Activated CD8-positive, alpha-beta T cell treated with anti-CD3 and anti-CD28 coated beads, Interleukin-2, amount 10 ng/mL, durations not matched to agents 7 days and 5 days (primary cell): ENCODE measurements around the gene GNAT3. TPM values are rescaled to one million over a fixed set of nuclear protein-coding genes. Genes with fewer than 3 reads are reported as not detected.

ENCODE experiments used
- ATAC-seq: fragments of 150-1000 bp; cut with Tn5 transposase; one replicate; pipeline ENCODE4 v1.10.0; 2021; ENCODE audit warnings: moderate library complexity
- CTCF ChIA-PET: fragments of 350-600 bp; sonication (Branson Sonifier 250); formaldehyde crosslinking; loops from one replicate; lab custom pipeline; 2021; ENCODE audit warnings: antibody characterized with exemption; lab: Charles Lee
- POLR2A ChIA-PET: fragments of 350-600 bp; sonication (Branson Sonifier 250); formaldehyde crosslinking; loops from one replicate; lab custom pipeline; 2021; ENCODE audit warnings: antibody characterized with exemption; lab: Charles Lee
- DNase-seq: peaks from one replicate; pipeline ENCODE4 v3.0.0-alpha.2; 2020
- H3K27ac Mint-ChIP-seq: one replicate; pipeline ENCODE4 v1.8.0; 2021; ENCODE audit warnings: mild to moderate bottlenecking, mixed read lengths
- H3K27me3 Mint-ChIP-seq: one replicate; pipeline ENCODE4 v1.8.0; 2021; ENCODE audit warnings: low read depth, mixed read lengths
- H3K36me3 Mint-ChIP-seq: one replicate; pipeline ENCODE4 v1.8.0; 2021; ENCODE audit warnings: low read depth, mixed read lengths
- H3K4me1 Mint-ChIP-seq: one replicate; pipeline ENCODE4 v1.8.0; 2021; ENCODE audit warnings: low read depth, mixed read lengths
- H3K4me3 Mint-ChIP-seq: one replicate; pipeline ENCODE4 v1.8.0; 2021; ENCODE audit warnings: mild to moderate bottlenecking, mixed read lengths
- H3K9me3 Mint-ChIP-seq: one replicate; pipeline ENCODE4 v1.8.0; 2022; ENCODE audit warnings: mixed read lengths; ENCODE audit not compliant: insufficient read depth
- total RNA-seq, 2 experiments: library from RNA; stranded (reverse); gene quantifications; one replicate each; pipeline ENCODE4 v1.2.3, GENCODE V29; 2021

Gene GNAT3
- total RNA-seq, 2 experiments from 2014 or later = not detected

DNA sequence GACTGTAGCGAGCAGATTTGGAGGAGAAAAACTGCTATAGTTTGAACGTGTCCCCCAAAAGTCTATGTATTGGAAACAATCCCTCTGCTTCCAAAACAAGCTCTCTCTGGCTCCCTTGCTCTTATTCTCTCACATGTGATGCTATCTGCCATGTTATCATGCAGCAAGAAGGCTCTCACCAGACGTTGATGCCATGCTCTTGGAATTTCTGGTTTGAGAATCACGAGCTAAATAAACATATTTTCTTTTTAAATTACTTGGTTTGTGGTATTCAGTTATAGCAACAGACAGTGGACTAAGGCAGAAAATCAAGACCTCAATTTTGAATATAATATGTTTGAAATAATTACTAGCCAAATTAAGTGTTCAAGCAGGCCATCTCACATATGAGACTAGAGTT, 17.5 kb upstream of the GNAT3 start:
- Mint-ChIP-seq H3K36me3 (no peaks in the 10 kb centered on the region), H3K27ac (no peak overlapping the region), H3K4me3 (no peak overlapping the region), H3K27me3 (no peaks in the 10 kb centered on the region), H3K9me3 (no peaks in the 10 kb centered on the region), H3K4me1 (no peaks in the 10 kb centered on the region)
- ATAC-seq (no peak), DNase-seq (no peak)
- ChIA-PET CTCF (no interaction called here), POLR2A (no interaction called here)

DNA sequence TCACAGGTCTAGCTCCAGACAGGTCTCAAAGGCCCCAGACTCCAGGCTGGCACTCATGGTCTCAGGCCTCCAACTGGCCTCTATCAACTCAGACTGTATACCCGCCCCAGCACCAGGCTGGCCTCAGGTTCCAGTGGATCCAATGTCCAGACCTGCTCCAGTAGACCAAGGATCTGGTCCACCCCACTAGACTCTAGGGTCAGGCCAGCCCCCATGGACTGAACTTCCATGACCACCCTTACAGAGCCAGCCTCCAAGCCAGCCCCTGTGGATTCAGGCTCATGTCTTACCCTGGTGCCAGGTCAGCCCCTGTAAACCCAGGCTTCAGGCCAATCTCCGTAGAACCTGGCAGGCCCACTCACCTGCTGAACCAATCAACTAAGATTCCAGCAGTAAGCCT, 16.8 kb upstream of the GNAT3 start:
- no peaks in the 10 kb centered on the region for H3K4me1 Mint-ChIP-seq
- no peaks in the 10 kb centered on the region for H3K9me3 Mint-ChIP-seq
- no peak for DNase-seq
- POLR2A ChIA-PET = no interaction called here
- H3K27ac Mint-ChIP-seq = no peak overlapping the region
- CTCF ChIA-PET = no interaction called here
- no peaks in the 10 kb centered on the region for H3K27me3 Mint-ChIP-seq
- no peak overlapping the region for H3K4me3 Mint-ChIP-seq
- no peak for ATAC-seq
- no peaks in the 10 kb centered on the region for H3K36me3 Mint-ChIP-seq

DNA sequence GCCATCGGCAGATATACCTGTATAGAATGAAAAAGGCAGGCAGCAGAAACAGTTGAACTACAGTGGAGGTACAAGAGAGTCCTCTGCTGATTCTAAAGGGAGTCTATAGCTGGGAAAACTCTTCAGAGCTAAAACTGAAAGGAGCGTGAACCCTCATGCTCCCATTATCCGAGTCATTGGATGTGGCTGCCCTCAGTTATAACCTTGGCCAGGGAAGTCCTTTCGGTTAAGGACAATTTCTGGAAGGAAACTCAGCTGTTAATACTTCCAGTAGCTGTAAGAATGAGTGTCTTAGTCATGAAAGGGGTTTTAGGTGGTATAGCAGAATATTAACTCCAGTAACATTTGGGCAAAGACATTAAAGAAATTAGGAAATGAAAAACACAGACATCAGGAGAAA, 14.6 kb upstream of the GNAT3 start:
- ChIA-PET CTCF (no interaction called here), POLR2A (no interaction called here)
- Mint-ChIP-seq H3K27me3 (no peaks in the 10 kb centered on the region), H3K36me3 (no peaks in the 10 kb centered on the region), H3K9me3 (no peaks in the 10 kb centered on the region), H3K4me3 (no peak overlapping the region), H3K27ac (no peak overlapping the region), H3K4me1 (no peaks in the 10 kb centered on the region)
- DNase-seq (no peak), ATAC-seq (no peak)

DNA sequence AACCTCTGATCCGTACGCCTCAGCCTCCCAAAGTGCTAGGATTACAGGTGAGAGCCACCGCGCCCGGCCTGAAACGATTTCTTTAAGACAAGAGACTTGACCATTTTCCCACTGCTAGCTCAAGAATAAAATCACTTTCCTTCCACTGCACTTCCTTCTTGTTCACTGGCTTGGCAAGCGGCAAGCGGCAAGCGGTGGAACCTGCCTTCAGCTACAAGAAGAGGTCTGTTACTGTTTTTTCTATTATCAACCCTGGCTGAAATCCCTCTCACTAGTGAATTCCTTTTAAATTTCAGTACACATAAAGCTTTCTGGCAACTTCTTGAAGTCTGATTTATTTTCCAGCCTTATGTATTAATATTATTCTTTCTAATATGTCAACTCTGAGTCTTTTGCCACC, 12.8 kb upstream of the GNAT3 start:
- POLR2A ChIA-PET = no interaction called here
- H3K4me1 Mint-ChIP-seq = no peaks in the 10 kb centered on the region
- no peak overlapping the region for H3K27ac Mint-ChIP-seq
- no peaks in the 10 kb centered on the region for H3K9me3 Mint-ChIP-seq
- no peak for ATAC-seq
- CTCF ChIA-PET = no interaction called here
- no peaks in the 10 kb centered on the region for H3K27me3 Mint-ChIP-seq
- no peaks in the 10 kb centered on the region for H3K36me3 Mint-ChIP-seq
- no peak overlapping the region for H3K4me3 Mint-ChIP-seq
- DNase-seq = no peak

DNA sequence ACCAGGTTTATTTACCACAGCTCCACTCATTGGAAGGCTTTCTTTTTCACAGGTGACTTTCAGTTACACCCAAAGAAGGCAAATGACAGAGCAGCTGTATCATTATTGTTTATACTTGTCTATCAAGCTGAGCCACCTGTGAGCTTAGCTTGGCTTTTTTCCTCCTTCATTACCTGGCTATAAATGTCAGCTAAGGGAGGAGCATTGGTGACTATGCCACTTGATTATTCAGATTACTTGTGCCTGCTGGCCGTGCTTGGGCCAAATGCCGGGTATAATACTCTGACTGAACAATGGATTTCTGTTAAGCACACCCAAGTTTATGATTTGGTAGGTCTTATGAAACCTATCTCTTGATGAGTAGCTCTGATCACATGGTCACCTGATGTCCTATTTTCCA, 9.9 kb upstream of the GNAT3 start:
- Mint-ChIP-seq H3K9me3 (no peaks in the 10 kb centered on the region), H3K4me3 (no peak overlapping the region), H3K4me1 (no peaks in the 10 kb centered on the region), H3K27ac (no peak overlapping the region), H3K27me3 (no peaks in the 10 kb centered on the region), H3K36me3 (no peaks in the 10 kb centered on the region)
- DNase-seq (no peak), ATAC-seq (no peak)
- CTCF ChIA-PET = no interaction called here
- POLR2A ChIA-PET = no interaction called here

DNA sequence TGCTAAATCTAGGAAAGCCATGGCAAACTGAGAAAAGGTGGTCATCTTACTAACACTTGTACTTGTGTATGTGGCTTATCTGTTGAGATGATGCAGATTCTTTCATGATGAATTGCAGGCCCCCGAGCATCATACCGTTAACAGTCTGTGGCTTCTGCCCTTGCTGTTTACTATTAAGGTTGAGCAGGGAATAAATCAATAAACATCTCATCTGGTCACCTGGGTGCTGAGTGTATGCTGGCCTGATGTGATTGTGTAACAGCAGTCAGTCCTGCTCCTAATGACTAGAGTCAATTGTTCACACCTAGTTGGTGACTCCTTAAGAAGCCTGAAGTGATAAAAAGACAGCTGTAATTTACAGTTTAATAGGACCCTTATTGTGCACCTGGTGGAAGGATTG, 8.3 kb upstream of the GNAT3 start:
- no peak for DNase-seq
- POLR2A ChIA-PET = no interaction called here
- CTCF ChIA-PET = no interaction called here
- Mint-ChIP-seq H3K36me3 (no peaks in the 10 kb centered on the region), H3K27me3 (no peaks in the 10 kb centered on the region), H3K27ac (no peak overlapping the region), H3K4me3 (no peak overlapping the region), H3K9me3 (no peaks in the 10 kb centered on the region), H3K4me1 (no peaks in the 10 kb centered on the region)
- ATAC-seq = no peak

DNA sequence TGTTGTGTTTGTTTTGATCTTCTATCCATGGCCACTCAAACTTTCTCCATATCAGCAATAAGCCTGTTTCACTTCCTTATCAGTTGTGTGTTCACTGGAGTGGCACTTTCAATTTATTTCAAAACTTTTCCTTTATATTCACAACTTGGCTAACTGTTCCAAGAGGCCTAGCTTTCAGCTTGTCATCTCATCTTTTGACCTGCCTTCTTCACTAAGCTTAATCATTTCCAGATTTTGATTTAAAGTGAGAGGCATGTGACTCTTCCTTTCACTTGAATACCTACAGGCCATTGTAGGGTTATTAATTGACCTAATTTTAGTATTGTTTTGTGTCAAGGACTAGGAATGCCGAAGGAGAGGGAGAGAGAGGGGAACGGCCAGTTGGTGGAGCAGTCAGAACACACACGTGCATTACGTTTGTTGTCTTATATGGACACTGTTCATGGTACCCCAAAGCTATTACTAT, 5.5 kb upstream of the GNAT3 start:
- H3K27me3 Mint-ChIP-seq = no peaks in the 10 kb centered on the region
- no peaks in the 10 kb centered on the region for H3K9me3 Mint-ChIP-seq
- H3K4me3 Mint-ChIP-seq = no peak overlapping the region
- DNase-seq (no peak), ATAC-seq (no peak)
- H3K4me1 Mint-ChIP-seq = no peaks in the 10 kb centered on the region
- ChIA-PET POLR2A (no interaction called here), CTCF (no interaction called here)
- no peak overlapping the region for H3K27ac Mint-ChIP-seq
- no peaks in the 10 kb centered on the region for H3K36me3 Mint-ChIP-seq

DNA sequence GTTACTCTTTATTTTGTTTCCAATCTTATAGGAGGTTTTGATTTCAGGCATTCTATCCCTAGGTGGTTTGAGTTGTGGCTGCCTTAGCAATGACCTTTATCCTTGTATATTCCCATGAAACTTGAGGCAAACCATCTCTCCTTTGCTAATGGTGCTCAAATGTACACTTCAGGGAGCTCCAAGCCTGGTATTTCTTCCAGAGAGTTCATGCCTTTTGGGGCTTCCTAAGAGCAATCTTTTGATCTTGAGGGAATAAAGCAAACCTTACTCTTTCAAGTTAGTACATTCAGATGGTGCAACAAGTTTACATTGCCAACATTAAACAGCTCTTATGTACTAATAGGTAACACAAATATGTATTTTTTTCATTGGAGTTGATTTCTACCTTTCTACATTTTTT, 3.4 kb upstream of the GNAT3 start:
- Mint-ChIP-seq H3K4me1 (no peaks in the 10 kb centered on the region), H3K9me3 (no peaks in the 10 kb centered on the region), H3K27ac (no peak overlapping the region), H3K4me3 (no peak overlapping the region), H3K27me3 (no peaks in the 10 kb centered on the region), H3K36me3 (no peaks in the 10 kb centered on the region)
- POLR2A ChIA-PET = no interaction called here
- CTCF ChIA-PET = interaction anchor here (0.6 kb wide), 1 partner anchor 143 kb away, joined by 3 read pairs; no protein-coding TSS in a partner anchor
- DNase-seq (no peak), ATAC-seq (no peak)

DNA sequence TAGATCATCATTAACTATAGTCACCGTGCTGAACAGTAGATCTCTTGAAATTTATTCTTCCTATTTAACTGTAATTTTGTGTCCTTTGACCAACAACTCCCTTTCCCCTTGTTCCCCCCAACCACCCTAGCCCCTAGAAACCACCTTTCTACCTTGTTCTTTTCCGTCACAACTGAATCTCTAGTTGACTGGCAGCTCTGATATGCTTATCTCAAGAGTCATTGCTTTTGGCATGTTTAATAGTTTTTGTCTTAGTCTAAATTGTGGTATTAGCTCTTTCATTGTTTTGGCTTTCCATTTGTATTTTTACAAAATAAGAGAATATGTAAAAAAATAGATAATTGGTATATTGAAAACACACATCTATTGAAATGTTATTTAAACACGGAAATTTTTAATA, 1.8 kb downstream of the GNAT3 start:
- CTCF ChIA-PET = no interaction called here
- ATAC-seq (no peak), DNase-seq (no peak)
- H3K4me1 Mint-ChIP-seq = no peaks in the 10 kb centered on the region
- H3K4me3 Mint-ChIP-seq = no peak overlapping the region
- H3K9me3 Mint-ChIP-seq = no peaks in the 10 kb centered on the region
- POLR2A ChIA-PET = no interaction called here
- no peaks in the 10 kb centered on the region for H3K36me3 Mint-ChIP-seq
- no peak overlapping the region for H3K27ac Mint-ChIP-seq
- no peaks in the 10 kb centered on the region for H3K27me3 Mint-ChIP-seq

DNA sequence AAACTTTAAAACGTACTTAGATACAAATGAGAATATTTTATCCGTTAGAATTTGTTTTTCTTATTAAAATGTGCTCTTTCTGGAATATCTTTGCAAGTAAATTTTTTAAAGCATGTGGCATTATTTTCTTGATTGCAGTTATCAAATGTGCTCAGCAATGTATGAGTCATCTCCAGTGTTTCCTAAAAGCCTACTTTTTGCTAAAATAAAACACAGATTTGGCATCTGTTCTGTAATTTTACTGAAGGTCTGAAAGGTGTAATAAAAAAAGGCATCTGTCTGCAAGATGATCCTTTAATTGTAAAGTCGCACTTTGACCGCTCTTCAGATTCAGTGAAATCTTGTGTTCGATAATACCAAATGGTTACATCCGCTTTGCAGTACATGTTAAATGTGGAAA, 3.4 kb downstream of the GNAT3 start:
- Mint-ChIP-seq H3K36me3 (no peaks in the 10 kb centered on the region), H3K27ac (no peak overlapping the region), H3K4me1 (no peaks in the 10 kb centered on the region), H3K9me3 (no peaks in the 10 kb centered on the region), H3K4me3 (no peak overlapping the region), H3K27me3 (no peaks in the 10 kb centered on the region)
- POLR2A ChIA-PET = no interaction called here
- ATAC-seq = no peak
- no peak for DNase-seq
- CTCF ChIA-PET = no interaction called here

DNA sequence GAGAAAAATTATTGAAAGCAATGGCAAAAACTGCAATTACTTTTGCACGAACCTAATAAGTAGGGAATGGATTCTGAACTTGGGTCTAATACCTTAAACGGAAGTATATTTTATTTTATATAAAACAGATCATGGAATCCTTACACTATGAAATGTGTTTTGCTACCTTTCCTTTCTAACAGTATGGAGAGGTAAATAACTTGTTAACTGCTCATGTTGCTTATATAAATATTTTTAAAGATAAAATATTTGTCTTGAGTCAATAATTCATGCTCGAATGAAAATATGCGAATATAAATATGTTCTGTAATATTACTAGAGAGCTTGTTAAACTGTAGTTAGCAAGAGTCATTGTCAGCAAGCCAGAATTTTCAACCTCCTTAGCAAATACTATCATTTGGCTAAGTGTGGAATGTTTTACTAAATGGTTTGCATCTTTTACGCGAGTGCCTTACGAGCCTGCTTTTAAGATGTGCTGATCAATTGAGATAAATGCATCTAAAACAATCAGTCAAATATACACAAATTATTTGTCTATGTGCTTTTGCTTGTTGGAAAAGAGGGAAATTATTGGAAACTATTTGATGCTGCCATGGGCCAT, 5.9 kb downstream of the GNAT3 start:
- H3K9me3 Mint-ChIP-seq = no peaks in the 10 kb centered on the region
- H3K36me3 Mint-ChIP-seq = no peaks in the 10 kb centered on the region
- DNase-seq = no peak
- no peaks in the 10 kb centered on the region for H3K4me1 Mint-ChIP-seq
- ChIA-PET CTCF (no interaction called here), POLR2A (no interaction called here)
- ATAC-seq = no peak
- H3K4me3 Mint-ChIP-seq = no peak overlapping the region
- H3K27me3 Mint-ChIP-seq = peaks cover 3% of the 10 kb centered on the region
- no peak overlapping the region for H3K27ac Mint-ChIP-seq

DNA sequence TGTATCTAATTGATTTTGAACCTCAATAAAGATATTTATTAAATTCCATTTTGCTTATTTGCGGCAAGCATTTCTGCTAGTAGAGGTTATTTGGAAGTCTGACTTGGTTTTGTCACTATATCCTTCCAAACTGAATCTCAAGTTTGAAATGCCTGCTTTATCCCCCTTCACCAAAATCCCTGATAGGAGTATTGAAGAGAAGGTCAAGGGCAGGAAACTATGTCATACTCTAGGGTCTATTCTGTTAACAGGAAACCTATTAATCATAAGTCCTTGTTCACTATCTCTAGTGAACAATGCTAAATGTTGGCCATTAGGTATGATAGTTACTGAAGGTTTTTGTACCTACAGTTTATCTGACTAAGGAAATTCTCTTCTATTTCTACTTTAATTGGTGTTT, 11.5 kb downstream of the GNAT3 start:
- ATAC-seq (no peak), DNase-seq (no peak)
- ChIA-PET CTCF (no interaction called here), POLR2A (no interaction called here)
- no peak overlapping the region for H3K4me3 Mint-ChIP-seq
- peaks cover 3% of the 10 kb centered on the region for H3K27me3 Mint-ChIP-seq
- no peaks in the 10 kb centered on the region for H3K9me3 Mint-ChIP-seq
- no peaks in the 10 kb centered on the region for H3K4me1 Mint-ChIP-seq
- no peaks in the 10 kb centered on the region for H3K36me3 Mint-ChIP-seq
- H3K27ac Mint-ChIP-seq = no peak overlapping the region

DNA sequence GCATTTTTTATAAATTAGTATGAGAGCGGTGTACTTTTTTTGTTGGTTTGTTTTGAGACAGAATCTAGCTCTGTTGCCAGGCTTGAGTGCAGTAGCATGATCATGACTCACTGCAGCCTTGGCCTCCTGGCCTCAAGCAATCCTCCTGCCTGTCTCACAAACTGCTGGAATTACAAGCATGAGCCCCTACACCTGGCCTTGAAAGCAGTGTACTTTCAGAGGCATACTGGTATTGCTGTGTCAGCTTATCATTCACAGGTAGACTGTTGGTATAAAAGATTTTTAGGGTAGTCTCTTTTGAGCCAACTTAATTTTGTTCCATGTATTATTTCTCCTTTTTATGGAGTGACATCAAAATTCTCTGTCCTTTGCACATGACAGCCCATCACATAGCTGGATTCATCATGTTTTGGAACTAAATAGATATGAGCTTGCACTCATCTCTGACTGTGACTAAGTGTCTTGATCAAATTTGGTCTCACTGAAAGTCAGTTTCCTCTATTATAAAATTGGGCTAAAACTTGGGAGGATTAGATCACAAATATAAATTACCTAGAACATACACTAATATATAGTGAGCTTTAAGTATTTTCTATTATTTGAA, 12.4 kb downstream of the GNAT3 start:
- no peak overlapping the region for H3K27ac Mint-ChIP-seq

More for the DNA sequence above, 12.4 kb downstream of the GNAT3 start:
- DNase-seq (no peak), ATAC-seq (no peak)
- H3K27me3 Mint-ChIP-seq = peaks cover 3% of the 10 kb centered on the region
- no peaks in the 10 kb centered on the region for H3K4me1 Mint-ChIP-seq
- H3K9me3 Mint-ChIP-seq = no peaks in the 10 kb centered on the region
- CTCF ChIA-PET = no interaction called here
- no peak overlapping the region for H3K4me3 Mint-ChIP-seq
- no peaks in the 10 kb centered on the region for H3K36me3 Mint-ChIP-seq
- POLR2A ChIA-PET = no interaction called here
